Stimulated activated CD4-positive, alpha-beta T cell treated with anti-CD3 and anti-CD28 coated beads, Interleukin-15, amount 100 ng/mL, for 24 hours (primary cell): ENCODE data around the gene CABP1.
"Not testable (repeated sequence)": the region's sequence is repeated elsewhere in the genome, so short reads cannot be mapped to it uniquely, and the experiment has no call there.

ENCODE experiments used
- DNase-seq: peaks from one replicate; pipeline ENCODE4 v3.0.0-alpha.2; 2020

Gene CABP1

GRCh38 chr12:120668868-120669840 is 28.7 kb downstream of the CABP1 start:
- no peak for DNase-seq

- not testable (repeated sequence) for DNase-seq
These were observed 29.8 kb downstream of the CABP1 start for GRCh38 chr12:120670237-120670636.

- no peak for DNase-seq
These were observed 30.2 kb downstream of the CABP1 start for GRCh38 chr12:120670667-120671066.

- DNase-seq: no peak
These were observed 33.7 kb downstream of the CABP1 start for GRCh38 chr12:120674097-120674636.

DNA sequence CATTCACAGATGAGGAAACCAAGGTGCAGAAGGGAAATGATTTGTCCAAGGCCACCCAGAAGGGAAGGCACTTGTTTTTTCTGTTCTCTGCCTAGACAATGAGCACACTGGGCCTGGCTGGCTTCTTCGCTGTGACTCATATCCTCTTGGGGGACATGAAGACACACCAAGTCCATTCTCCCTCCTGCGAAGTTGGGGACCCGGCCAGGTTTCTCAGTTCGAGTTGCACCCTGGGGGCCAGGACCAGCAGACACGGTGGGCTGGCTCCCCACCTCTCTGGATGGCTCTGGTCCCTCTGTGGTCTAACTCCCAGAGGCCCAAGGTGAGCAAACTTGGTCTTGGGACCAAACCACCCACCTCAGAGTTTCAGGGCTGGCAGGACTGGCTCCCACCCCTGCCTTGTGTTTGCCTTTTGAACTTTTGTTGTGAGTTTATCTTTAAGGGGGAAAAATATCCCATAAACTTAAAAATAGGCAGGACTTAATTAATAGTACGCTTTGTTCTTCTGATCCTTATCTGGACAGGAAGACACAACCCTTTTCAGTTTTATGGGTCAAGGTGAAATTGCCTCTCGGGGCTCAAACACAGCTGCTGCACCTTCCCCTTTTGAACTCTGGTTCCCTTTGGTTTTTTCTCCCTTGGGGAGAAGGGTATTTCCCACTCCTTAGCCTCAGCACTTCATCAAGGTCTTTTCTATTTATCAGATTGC is 37.5 kb downstream of the CABP1 start:
- DNase-seq: peak; percentile 13

DNA sequence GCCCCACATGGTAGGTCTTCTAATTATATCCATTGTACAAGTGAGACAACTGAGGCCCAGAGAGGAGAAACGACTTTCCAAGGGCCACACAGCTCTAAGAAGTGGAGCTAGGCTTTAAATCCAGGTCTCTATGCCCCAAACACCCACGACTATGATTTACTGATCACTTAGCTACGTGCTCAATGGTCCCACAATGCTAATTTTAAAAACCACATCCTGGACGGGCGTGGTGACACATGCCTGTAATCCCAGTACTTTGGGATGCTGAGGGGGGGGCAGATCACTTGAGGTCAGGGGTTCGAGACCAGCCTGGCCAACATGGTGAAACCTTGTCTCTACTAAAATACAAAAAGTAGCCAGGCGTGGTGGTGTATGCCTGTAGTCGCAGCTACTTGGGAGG is 38.1 kb downstream of the CABP1 start:
- DNase-seq: no peak

DNA sequence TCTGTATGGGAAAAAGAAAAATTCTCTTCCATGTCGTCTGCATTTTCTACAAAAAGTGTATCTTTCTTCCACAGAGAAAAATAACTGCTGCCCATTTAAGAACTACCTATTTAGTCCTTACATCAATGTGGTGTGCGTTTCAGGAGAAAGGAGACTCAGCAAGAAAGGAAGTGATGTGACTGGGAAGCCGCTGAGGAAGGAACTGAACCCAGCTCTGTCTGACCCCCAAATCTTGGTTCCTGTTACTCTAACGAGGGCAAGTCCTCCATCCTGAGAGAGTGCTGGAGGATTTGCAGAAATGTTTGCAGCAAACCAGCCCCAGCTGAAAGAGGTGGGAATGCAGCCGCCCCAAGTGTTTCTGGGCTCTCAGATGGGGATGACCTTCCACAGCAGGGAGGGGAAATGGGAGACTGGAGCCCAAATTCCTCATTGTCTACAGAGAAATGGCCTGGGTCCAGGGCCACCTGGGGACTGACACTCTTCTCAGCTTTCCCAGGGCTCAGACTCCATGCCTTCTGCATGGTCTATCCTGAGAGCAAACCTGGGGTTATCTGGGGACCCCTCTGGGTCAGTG is 39.8 kb downstream of the CABP1 start:
- DNase-seq: no peak

DNA sequence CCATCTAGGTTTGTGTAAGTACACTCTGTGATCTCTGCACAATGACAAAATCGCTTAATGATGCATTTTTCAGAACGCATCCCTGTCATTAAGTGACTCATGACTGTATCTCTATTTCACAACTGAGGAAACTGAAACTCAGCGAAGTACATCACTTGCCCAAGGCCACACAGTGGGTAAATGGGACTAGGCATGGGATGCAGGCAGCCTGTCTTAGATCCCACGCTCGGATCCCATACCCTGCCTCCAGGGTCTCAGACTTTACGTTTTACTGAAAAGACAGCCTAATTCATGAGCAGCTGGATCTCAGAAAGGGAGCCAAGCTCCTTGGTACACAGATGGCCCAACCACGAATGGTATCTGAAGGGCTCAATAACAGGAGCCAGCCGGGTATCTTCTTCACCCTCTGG is 44.1 kb downstream of the CABP1 start:
- no peak for DNase-seq

DNA sequence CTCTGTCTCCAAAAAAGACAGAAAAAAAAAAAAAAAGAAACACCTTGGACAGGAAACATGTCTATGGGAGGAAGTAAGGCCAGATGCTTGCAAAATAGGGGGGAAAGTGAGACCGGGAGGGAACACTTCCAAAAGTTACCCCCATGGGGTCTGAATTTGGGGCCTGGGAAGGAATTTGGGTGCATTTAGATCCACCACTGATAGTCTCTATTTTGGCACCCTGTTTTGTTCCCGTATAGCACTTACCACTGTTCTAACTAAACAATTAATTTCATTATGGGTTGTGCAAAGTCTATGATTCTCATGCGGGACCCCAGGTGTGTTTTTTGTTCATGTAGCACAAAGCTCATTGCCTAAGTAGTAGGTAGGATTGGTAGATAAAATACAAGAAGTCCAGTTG is 45.1 kb downstream of the CABP1 start:
- DNase-seq: no peak

DNA sequence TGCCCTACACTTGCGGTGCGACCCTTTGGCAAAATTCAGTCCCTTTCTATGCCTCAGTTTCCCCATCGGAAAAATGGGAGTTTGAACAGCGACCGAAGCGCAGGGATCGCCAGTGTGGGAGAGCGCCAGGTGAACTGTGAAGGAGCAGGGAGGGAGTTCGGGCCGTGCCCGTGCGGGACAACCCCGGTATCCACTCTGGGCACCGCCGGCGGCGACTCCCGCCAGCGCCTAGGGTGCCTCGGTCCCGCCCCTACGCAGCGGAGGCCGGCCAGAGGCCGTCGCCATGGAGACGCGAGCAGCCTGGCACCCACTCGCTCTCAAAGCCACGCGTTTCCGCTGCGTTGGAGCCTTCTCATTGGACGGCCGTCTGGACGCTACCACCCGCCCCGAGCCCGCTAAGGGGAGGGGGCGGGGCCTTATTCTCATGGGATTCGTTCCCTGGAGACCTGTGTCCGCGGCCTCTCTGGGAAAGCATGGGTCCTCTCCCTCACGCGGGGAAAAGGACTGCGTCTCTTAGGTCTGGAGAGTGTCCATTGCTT is 45.8 kb downstream of the CABP1 start:
- peak; percentile 99 for DNase-seq

DNA sequence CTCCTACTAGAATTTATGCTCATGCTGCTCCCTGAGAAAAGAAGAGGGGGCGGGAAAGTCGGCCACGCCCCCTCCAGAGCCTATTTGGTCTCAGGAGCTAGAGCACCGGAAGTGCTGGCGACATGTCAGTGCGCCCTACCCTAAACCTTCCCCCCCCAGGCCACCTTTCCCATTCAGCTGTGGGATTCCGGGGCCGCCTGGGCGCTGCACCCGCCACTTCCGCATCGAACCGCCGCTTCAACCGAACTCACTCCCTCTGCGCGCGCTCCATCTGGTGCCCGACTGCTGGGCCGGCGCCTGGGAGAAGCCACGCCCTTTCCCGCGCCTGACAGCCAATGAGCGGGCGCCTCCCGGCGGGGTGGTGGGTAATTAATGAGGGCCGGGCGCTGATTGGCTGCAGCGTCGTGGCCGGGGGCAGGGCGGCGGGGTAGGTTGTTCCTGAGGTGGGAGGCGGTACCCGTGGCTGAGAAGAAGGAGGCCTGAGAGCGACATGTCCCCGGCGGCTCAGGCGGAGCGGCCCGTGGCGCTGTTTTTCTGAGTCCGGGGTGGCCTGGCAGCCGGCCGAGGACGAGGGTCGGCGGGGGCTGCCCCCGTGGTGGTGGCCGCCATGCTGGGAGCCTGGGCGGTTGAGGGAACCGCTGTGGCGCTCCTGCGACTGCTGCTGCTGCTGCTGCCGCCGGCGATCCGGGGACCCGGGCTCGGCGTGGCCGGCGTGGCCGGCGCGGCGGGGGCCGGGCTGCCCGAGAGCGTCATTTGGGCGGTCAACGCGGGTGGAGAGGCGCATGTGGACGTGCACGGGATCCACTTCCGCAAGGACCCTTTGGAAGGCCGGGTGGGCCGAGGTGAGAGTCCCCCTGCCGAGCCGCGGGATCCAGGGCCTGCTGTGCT is 46.5 kb downstream of the CABP1 start, which contains the start of gene MLEC:
TSS of gene MLEC (plus strand) at position 460 of the 888 bp plus-strand sequence. CDS start at position 608, 148 bp downstream.
- peak; percentile 99 for DNase-seq

- peak; percentile 63 for DNase-seq
These were observed 47.3 kb downstream of the CABP1 start for GRCh38 chr12:120687578-120688289.

DNA sequence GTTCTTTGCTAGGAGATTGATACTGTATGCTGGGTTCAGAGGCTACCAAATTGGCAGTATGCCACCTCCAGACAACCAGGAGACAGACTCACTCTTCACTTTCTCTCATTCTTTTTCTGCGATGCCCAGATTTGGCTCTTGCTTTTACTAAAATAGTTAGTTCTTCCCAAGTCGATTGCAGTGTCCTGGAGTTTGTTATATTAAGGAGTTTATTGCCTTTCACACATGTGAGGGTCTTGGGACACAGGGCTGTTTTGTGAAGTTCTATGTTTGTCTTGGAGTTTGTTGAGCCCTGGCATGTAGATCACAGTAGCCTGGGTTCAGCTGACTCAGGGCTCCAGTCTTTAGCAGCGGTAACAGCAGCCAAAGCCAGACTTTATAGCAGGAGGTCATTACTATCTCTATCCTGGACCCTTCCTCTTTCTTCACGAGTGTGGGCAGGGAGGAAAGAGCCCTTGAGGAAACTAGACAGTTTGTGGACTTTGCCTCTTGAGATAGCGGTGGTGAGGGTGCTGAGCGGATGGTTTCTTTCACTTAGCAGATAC is 48.2 kb downstream of the CABP1 start:
- no peak for DNase-seq

DNA sequence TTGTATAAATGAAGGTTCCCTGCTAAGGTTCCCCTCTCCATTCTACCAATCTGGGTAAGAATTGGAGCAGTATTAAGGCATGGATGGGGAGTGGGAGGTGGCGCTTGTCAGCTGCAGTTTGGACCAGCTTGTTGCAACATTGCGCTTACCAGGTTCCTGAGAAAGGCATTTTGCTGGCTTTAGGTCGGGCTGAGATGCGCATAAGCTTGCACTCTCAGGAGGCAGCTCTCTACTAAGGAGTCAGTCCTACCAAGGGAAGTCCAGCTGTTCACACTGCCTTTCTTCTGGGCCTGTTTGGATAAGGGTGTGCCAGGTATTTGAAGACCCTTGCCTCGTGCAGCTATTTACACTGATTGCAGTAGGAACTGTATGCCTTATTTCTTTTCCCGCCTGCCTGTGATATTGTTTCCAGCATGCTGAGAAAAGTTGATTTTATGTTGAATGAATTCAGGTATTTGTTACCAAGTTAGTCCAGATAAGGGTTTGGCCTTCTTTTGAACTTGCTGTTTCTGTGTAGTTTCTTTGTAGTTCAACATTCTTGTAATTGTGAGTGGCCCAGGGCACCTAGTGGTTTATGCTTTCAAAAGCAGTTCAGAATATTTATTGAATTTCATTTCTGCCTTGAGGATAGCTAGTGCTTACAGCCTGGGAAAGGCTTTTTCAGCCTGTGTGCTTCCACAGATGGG is 49.1 kb downstream of the CABP1 start:
- no peak for DNase-seq

DNA sequence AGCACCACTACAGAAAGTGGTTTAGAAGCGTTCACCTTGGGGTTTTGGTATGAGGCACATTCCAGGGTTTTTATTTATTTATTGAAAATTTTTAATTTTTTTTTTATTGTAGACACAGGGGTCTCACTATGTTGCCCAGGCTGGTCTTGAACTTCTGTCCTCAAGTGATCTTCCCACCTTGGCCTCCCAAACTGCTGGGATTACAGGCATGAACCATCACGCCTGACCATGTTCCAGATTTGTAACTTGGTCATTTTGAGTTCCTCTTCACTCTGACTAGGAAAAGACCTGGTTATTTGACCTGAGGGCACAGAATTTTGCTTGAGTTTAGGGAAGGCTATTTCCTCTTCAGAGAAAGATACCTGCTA is 49.6 kb downstream of the CABP1 start:
- DNase-seq: no peak

DNA sequence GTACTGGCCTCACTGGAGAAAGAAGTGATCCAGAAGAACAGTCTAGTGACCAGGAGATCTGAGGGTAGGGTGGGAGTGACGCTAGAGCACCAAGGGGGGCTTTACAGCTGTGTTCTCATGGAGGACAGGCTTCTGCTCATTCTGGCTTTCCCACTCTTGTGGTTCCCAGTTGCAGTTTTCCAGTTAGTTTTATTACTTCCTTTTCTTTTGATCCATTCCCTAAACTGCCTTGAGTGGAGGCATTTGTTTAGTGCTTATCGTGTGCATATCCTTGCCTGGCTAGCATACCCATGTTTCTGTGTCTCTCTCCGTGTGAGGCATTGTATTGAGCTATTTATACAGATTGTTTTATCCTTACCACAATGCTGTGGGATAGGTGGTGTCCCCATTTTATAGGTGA is 50.6 kb downstream of the CABP1 start:
- no peak for DNase-seq

DNA sequence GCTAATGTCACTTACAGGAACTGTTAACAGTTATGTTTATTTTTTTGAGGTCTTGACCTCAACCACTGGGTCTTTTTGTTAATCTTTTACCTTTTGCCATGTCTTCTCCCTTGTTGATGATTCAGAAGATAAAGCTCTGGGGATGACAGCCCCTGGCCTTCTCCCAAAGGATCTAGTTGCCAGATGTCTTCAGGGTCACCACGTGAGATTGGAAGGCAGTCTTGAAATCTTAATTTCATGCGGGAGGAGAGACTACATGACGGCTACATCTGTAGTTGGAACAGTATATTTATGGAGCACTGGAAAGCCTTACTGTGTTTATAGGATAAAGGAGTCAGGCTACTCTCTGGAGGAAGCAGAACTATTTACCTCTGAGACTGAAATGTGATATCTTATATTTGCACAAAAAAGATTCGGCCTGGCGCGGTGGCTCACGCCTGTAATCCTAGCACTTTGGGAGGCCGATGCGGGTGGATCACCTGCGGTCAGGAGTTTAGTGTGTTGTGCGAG is 52.2 kb downstream of the CABP1 start:
- no peak for DNase-seq

DNA sequence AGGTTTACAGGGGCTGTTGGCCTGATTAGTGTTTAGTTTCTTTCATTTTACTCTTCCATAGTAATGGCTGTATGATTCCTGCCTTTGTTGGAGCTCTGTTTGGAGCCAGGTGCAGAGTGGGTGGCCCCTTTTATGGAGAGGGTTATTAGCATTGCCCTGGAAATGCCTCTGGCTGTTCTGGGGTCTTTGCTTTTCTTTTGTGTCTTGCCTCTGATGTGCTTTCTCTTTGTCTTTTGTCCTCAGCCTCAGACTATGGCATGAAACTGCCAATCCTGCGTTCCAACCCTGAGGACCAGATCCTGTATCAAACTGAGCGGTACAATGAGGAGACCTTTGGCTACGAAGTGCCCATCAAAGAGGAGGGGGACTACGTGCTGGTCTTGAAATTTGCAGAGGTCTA is 53.4 kb downstream of the CABP1 start:
- no peak for DNase-seq

DNA sequence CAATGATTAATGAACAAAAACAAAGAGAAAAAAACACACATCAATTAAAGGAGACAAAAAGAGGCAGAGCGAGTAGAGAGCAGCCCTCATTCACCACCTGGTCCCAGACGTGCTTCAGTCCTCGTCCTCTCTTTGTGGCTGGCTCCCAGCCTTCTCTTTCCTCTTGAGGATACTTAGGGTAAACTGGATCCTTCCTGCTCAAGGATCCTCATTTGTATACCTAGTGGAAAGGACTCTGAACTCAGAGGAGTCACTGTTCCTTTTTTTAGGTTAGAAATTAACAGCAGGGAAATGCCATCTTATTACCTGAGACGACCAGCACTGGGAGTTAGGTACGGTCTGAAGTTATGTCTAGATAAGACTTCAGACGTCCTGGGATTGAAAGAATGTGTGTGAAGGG is 56.2 kb downstream of the CABP1 start:
- no peak for DNase-seq

DNA sequence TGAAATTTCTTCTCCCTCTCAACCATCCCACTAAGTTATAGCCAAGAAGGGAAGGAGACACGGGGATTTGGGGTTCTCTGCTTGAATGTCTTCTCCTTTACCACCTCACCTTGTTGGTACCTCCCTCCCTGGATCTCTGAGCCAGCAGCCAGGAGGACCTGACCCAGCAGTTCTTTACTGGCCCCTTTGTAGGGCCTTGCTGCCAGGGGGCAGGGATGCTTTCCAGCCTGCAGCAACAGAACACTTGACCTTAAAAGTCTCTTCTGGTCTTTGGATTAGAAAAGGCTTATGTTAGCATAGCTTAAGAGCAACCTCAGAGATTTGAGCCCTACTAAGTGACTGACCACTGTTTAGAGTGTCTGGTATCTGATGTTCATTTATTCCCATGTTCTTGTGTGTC is 56.9 kb downstream of the CABP1 start:
- no peak for DNase-seq
